ENCODE data around the gene MIPOL1. TPM values are rescaled to one million over a fixed set of nuclear protein-coding genes. Genes with fewer than 3 reads are reported as not detected.
A peak's percentile ranks its signal among the peaks of the same experiment; 100 is the strongest.

The MIPOL1 gene
- total and polyA plus RNA-seq, 2 donors (not counting 3 experiments of a cell fraction or from before 2014, with no cell fraction given), result 3.4 to 33.5 TPM

GRCh38 chr14:37328673-37329072 is 130.9 kb downstream of the MIPOL1 start:
- Histone ChIP-seq H2AFZ (ENCODE audit: low read depth, low read length) (no peak overlapping the region), H3K79me2 (ENCODE audit: control insufficient read depth, insufficient read depth, low read length) (no peaks in the 10 kb centered on the region), H3K4me1 (ENCODE audit: control insufficient read depth, extremely low read depth, insufficient read depth, low read length) (peaks cover 7% of the 10 kb centered on the region), H3K9me1 (replicated peaks; ENCODE audit: control insufficient read depth, extremely low read depth, insufficient read depth, low read length) (no peaks in the 10 kb centered on the region), H4K20me1 (replicated peaks; ENCODE audit: control insufficient read depth, extremely low read depth, insufficient read depth, low read length) (no peaks in the 10 kb centered on the region), H3K4me2 (ENCODE audit: insufficient read depth, low read length) (no peak overlapping the region), H3K9ac (replicated peaks; ENCODE audit: extremely low read depth, insufficient read depth, low read length) (no peak overlapping the region), H3K36me3 (ENCODE audit: control insufficient read depth in 2 of 2, extremely low read depth in 1 of 2, insufficient read depth in 2 of 2, low read length in 2 of 2) (no peaks in the 10 kb centered on the region), H3K9me3 (replicated peaks; ENCODE audit: control insufficient read depth, insufficient read depth, low read length) (no peaks in the 10 kb centered on the region), H3K27ac (ENCODE audit: insufficient read depth, low read depth, low read length) (no peak overlapping the region), H3K27me3 (ENCODE audit: control insufficient read depth in 2 of 2, insufficient read depth in 2 of 2, low read length in 2 of 2) (no peaks in the 10 kb centered on the region), H3K4me3 (replicated peaks in 1 of 3; ENCODE audit: insufficient read depth in 1 of 3, low read depth in 1 of 3, low read length in 3 of 3) (no peak overlapping the region)
- dilution Hi-C loops (cut with MboI; ENCODE audit: extremely low pct_ligation_motif_present, low sequenced_read_pairs) (no loop called here), intact Hi-C loops (cut with micrococcal nuclease) (no loop called here)
- TF ChIP-seq EZH2 (IDR thresholded peaks at IDR 0.05; ENCODE audit: borderline replicate concordance, low read depth, low read length, severe bottlenecking), result no peak
- no peak for TF ChIP-seq FOS (IDR thresholded peaks at IDR 0.05; ENCODE audit: borderline replicate concordance, insufficient read depth, low read length)
- TF ChIP-seq POLR2AphosphoS5 (IDR thresholded peaks at IDR 0.05; ENCODE audit: insufficient read depth, low read depth, low read length), result no peak
- no peak for TF ChIP-seq CTCF (IDR thresholded peaks at IDR 0.05; ENCODE audit: extremely low read depth in 1 of 2, insufficient read depth in 1 of 2, low read depth in 1 of 2, low read length in 2 of 2)
- TF ChIP-seq MAX (IDR thresholded peaks at IDR 0.05; ENCODE audit: insufficient read depth, insufficient read length), result no peak
- TF ChIP-seq MYC (IDR thresholded peaks at IDR 0.05; ENCODE audit: low read depth, low read length), result no peak
- TF ChIP-seq JUN (IDR thresholded peaks at IDR 0.05; ENCODE audit: borderline replicate concordance, insufficient read depth, insufficient read length, low read depth), result no peak
- TF ChIP-seq POLR2A (IDR thresholded peaks at IDR 0.05; ENCODE audit: low read depth, low read length), result no peak
- no peak for TF ChIP-seq GATA2 (IDR thresholded peaks at IDR 0.05; ENCODE audit: insufficient read depth, insufficient read length, low read depth, low read length)
- FAIRE-seq, result no peak
- CTCF ChIA-PET, result interaction anchor here (0.7 to 1.9 kb wide), 3 partner anchors 13 to 99 kb away, joined by 3 to 6 read pairs (median 3); no protein-coding TSS in a partner anchor
- BruUV-seq (replicated peaks), result no TSS peak
- POLR2A ChIA-PET, result no interaction called here
- DNase-seq (ENCODE audit: low read depth, low spot score), result peak; percentile 8
